DMS 273 (cell line): Measurements from ENCODE around the gene TSPAN3.

Source experiments
- DNase-seq: peaks from one replicate; lab custom pipeline; 2025; ENCODE audit not compliant: unreplicated experiment; lab: John Stamatoyannopoulos, UW

TSPAN3 gene

GRCh38 chr15:77085297-77085696 is 14.4 kb upstream of the TSPAN3 start:
- peak; percentile 16 for DNase-seq

DNA sequence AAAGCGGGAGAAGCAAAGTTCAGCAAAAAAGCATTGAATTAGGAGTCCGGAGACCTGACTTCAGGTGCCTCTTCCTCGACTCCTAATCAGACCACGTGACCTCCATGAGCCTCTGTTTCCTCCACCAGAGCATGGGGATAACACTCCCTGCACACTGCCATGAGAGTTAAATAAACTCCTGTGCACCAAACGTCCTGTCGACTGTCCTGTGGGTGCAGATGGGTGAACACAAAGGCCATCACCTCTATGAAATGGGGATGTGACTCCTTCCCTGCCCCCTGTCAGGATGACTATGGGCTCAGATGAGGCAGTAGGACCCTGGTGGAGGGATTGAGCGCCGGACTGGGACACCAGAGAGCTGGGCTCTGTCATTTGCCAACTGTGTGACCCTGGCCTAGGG is 13.5 kb upstream of the TSPAN3 start:
- DNase-seq: no peak

DNA sequence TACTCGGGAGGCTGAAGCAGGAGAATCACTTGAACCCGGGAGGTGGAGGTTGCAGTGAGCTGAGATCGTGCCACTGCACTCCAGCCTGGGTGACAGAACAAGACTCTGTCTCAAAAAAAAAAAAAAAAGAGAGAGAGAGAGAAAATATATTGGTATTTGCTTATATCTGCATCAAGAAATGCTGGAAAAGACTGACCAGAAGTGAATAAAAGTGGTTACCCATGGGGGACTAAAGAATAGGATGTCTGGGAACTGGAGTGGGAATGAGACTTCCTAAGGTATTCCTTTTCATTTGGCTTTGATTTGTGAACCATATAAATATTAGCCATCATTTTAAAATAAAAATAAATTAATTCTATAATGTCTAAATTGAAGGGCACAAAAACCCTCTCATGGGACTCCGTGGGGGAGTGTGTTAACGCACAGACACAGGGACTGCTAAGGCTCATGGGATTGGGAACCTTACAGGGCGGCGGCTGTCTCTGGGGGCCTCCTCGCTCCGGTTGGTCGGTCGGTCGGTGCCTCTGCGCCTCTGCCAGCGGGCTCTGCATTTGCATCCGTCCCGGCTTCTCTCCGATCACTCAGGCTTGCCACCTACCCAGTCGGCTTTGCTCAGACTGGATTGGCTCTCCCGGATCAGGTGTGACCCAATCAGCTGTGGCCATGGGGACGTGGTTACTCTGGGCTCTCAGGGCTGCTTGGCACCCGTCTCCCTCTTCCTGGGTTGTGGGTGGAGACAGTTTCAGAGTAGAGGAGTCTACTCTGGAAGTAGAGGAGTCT is 12.7 kb upstream of the TSPAN3 start:
- peak; percentile 92 for DNase-seq

- no peak for DNase-seq
Measured at GRCh38 chr15:77081971-77082370, 11.1 kb upstream of the TSPAN3 start.

DNA sequence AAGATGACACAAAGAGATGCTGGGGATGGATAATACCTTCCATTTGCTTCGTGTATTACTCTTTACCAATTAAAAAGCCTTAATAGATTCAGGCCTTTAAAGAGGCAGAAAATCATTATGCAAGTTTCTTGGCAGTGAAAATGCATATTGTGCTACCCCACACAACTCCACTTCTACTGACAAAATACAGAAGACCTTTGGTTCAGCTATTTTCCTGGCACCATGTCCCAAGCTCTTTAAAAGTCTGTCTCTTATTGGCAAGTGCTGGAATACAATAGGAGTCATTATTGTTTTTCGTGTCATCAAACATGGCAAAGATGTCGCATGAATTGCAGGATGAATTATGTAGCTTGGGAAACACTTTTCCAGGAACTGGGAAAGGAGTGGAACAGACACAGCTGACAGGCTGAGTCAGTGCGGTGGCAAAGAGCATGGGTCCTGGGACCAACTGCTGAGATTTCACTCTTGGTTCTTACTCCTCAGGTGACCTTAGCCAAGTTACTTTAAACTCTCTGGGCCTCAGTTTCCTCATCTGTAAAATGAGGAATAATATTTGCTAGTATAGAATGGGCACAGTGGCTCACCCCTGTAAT is 5.5 kb upstream of the TSPAN3 start:
- DNase-seq: no peak

DNA sequence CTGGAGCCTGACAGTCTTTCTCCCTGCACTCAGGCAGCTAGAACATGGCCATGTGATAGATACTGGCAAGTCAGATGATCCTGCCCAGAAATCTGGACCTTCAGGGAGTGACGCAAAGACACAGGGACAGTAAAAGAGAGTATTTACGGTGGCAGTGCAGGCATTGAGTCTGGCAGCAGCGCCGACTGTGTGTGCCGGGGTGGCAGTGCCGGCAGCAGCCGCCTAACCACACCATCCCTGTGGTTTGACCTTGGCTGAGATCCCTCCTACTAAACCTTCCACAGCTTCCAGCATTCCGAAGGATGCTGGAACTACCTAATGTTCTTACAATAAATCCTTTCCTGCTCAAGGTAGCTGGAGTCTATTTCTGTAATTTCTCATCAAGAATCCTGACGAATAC is 4.6 kb upstream of the TSPAN3 start:
- DNase-seq: no peak

- DNase-seq: no peak
Measured at GRCh38 chr15:77074350-77074749, 3.4 kb upstream of the TSPAN3 start.

DNA sequence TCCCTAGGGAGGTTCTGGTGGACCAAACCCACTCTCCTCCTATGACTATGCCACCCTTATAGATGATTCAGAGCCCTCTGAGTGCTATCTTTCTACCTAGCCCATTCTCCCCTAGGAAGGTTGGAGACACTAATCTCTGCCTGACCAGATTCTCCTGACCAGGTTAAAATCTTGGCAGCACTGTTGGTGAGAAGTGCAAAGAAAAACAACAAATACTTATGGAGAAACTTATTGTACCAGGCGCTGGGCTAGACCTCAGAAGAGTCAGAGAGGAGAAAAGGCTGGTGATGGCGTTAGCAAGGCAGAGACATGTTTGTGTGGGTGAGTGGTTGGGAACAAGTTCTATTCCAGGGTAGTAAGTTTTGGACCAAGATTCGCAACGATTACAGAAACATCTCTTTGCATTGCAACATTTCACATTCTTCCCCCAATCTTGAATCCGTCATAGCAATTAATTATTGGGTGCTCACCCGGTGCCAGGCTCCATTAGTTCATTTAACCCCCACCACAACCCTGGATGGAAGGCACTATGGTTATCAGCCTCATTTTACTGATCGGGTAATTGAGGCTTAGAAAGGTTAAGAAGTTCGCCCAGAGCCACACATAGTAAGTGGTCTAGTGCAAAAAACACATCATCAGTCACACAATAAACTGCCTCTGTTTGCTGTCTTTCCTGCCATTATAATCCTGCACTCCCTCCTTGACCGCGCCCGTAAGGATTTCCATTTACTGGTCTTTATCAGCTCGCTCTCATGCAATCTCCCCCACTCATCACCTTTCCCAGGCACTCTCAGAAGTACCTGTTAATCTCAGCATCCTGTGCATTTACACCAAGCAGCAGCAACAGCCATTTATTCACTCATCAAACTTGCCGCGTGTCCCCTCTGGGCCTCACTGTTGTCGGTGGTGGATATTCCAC is 655 bp upstream of the TSPAN3 start:
- DNase-seq: no peak

GRCh38 chr15:77070180-77070494 is 772 bp downstream of the TSPAN3 start:
- DNase-seq: no peak

DNA sequence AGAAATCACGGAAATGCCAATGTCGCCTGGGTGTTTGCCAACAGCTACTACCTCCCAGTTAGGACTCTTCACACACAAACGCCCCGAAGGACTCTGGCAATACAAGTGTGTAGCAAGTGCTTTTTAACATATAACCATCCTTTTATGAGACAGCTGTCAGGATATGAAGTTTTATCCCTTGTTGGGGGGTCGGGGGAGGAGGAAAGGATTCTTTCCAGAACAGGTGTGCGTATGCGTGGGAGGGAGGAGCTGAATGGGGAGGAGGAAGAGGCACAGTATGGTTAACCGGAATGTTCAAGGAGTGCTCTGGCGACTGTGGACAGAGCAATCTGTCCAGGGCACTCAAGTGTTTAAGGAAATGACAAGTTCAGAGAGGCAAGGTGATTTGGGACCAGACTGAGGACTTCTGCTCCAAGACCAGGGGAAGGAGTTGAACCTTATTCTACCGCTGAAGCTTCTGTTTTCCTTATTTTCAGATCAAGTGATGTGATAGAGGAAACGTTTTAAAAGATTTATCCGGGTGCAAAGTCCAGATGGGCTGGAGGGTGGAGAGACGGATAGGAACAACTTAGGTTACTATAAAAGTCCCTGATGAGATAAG is 1.3 kb downstream of the TSPAN3 start:
- DNase-seq: peak; percentile 49

DNA sequence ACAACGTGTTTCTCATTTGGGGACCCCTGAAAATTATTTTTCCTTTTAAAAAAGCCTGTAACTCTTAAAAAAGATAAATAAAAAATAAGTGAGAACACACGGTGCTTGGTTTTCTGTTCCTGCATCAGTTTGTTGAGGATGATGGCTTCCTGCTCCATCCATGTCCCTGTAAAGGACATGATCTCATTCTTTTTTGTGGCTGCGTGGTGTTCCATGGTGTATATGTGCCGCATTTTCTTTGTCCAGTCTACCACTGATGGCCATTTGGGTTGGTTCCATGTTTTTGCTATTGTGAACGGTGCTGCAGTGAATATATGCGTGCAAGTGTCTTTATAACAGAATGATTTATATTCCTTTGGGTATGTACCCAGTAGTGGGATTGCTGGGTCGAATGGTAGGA is 2.3 kb downstream of the TSPAN3 start:
- DNase-seq: no peak

DNA sequence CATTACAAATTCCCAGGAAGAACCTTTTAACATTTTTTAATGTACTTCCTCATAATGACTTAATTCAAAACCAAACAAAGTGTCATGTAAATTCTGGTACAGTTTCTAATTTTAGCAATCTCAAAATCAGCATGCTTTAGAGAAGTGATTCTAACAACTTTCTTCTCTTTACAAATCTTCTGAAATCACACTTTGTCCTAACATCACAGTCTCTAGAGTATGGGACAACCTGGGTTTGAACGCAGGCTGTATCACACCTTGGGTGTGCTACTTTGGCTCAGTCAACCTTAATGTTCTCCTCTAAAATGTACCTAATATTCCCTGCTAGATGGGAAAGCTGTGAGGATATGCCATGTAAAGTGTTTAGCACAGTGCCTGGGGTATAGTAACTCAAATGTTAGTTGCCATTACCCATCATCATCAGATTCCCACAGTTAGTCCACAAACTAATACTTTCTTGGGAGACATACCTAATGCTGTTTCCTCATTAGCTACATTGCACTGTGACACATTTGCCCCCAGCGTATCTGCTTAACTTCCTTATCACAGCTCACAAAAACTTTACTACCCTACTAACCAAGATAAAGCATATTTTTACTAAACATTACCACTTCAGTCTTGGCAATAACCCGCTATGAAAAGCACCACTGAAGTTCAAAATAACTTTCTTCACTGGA is 3.1 kb downstream of the TSPAN3 start:
- no peak for DNase-seq

DNA sequence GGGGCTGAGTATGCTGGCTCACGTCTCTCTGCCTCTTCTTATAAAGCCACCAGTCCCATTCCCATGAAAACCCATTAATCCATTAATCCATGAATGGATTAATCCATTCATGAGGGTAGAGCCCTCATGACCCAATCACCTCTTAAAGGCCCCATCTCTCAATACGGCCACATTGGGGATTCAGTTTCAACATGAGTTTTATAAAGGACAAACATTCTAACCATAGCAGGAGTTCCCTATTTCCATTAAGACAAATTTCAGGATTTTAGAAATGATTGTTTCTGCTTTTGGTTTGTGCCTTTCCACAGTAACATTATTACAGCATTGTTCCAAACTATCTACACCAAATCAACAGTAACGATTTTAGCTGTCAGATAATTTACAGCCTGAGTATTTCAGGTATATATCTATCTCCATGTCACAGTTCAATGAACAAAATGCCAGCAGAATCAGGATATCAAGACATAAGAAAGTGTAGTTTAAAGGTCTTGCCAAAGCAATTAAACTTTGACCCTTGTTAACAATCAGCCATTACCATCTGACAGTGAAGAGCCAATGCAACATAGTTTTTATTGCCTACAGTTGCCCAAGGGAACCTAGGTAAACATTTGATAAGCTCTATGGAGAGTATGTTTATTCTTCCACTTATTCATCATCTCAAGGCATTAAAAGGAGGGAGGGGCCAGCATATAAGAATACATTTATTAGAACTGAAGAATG is 3.8 kb downstream of the TSPAN3 start:
- DNase-seq: no peak

GRCh38 chr15:77064539-77065308 is 6.2 kb downstream of the TSPAN3 start:
- no peak for DNase-seq

- no peak for DNase-seq
Measured at GRCh38 chr15:77064063-77064462, 6.8 kb downstream of the TSPAN3 start.

DNA sequence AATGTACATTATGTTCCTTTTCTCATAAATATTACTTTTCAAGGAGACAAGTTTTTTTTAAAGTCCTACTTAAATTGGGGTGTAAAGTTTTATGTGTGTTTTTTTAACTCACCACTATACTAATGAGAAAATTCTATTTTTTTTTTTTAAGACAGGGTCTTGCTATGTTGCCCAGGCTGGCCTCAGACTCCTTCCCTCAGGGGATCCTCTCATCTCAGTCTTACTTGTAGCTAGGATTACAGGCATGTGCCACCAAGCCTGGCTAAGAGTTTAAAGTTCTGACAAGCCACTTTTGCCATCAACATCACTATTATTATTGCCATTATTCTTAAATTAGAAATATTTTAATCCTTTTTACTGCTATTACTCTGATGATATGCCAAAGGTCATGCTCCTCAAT is 7.7 kb downstream of the TSPAN3 start:
- DNase-seq: no peak

DNA sequence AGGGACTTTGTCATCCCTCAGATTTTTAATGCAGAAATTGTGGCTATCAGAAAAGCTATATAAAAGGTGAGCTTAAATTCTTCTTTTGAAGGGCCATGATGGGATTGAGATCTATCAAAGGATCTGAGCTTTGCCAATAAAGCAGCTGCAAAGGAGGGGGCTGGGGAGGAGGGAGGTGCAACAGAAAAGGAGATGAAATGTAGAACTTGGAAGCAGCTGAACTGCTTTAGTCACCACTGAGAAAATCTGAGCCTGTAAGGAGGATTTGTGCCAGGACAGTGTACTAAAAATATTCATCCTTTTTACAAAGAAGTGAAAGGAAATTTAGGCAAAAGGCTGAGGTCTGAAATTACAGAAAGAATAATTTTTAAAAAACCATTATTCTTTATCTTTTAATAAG is 10.4 kb downstream of the TSPAN3 start:
- peak; percentile 26 for DNase-seq

DNA sequence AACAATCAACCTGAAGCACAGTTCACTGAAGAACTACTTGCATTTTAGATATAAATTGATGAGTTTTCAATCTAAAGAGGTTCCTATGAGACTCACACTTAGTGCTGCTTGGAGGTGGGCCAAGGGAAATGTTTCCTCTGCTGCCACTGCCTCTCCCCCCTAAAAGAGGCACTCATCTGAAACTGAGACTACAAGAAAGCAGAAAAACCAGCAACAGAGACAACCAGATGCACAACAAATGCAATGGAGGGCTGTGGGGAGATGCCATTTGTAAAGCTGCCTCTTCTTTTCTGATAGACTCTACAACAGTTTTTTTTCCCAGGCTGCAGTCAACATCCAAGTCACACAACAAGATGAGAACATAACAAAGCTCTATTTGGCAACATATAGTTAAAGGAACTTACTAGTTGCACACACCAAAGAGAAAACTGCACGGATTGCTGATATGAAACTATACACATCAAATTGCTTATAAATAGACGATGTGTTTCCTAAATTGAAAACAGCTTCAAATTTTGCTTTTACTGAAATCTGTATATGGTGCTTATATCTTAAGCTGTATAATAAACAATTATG is 11.0 kb downstream of the TSPAN3 start:
- no peak for DNase-seq

DNA sequence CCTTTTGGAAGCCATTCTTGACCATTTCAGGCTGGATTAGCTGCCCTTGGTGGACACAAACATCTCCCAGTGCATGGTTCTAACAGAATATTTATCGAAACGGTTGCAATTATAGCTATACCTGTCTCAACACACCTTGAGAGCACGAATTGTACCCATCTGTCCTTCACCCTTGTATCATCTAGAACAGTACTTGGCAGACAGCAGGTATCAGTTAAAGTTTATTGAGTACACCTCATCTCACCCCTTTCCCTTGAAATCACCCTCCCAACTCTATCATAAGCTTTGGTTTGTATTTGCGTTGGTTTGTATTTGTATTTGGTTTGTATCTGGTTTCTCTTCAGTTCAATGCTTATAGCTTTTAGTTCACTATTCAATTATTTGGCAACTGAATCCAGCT is 12.4 kb downstream of the TSPAN3 start:
- DNase-seq: no peak
